Measurements from ENCODE around the gene HIBCH.

DNA sequence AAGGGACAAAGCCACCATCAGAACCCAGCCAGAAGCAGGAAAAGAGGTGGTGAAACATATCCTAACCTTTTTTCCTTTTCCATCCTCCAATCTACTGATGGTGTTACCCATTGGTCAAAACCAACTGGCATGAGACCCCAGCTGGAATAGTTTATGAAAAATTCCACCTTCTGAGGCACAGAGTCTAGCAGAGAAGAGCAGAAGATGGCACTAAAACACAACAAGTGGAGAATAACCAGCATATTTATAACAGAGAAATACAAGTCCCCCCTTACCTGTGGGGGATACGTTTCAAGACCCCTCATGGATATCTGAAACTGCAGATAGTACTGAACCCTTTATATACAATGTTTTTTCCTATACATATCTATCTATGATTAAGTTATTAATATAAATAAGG lies 18.8 kb upstream of the HIBCH start:
- TF ChIP-seq, protein P1, sequence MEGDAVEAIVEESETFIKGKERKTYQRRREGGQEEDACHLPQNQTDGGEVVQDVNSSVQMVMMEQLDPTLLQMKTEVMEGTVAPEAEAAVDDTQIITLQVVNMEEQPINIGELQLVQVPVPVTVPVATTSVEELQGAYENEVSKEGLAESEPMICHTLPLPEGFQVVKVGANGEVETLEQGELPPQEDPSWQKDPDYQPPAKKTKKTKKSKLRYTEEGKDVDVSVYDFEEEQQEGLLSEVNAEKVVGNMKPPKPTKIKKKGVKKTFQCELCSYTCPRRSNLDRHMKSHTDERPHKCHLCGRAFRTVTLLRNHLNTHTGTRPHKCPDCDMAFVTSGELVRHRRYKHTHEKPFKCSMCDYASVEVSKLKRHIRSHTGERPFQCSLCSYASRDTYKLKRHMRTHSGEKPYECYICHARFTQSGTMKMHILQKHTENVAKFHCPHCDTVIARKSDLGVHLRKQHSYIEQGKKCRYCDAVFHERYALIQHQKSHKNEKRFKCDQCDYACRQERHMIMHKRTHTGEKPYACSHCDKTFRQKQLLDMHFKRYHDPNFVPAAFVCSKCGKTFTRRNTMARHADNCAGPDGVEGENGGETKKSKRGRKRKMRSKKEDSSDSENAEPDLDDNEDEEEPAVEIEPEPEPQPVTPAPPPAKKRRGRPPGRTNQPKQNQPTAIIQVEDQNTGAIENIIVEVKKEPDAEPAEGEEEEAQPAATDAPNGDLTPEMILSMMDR (IDR thresholded peaks at IDR 0.05) = peak; percentile 35; the same call in 1 of the 2 replicates
- no peak for TF ChIP-seq POLR2AphosphoS5 (IDR thresholded peaks at IDR 0.05; ENCODE audit: low read depth, low read length)
